Mucosa of rectum (tissue), 2 donors: ENCODE data around the gene SYDE2.

Source experiments
- H3K27ac ChIP-seq, 2 donors: one replicate each; pipeline ENCODE4 v1.7.0; 2013; ENCODE audit warnings: inconsistent platforms in 2 of 2, low read depth in 2 of 2, low read length in 2 of 2
- H3K27me3 ChIP-seq, 2 donors: one replicate each; pipeline ENCODE4 v1.7.0; 2013; ENCODE audit warnings: low read length in 2 of 2; ENCODE audit not compliant: control insufficient read depth in 2 of 2, insufficient read depth in 2 of 2
- H3K36me3 ChIP-seq, 2 donors: one replicate each; pipeline ENCODE4 v1.7.0; 2013; ENCODE audit warnings: low read length in 2 of 2; ENCODE audit not compliant: control insufficient read depth in 2 of 2, insufficient read depth in 2 of 2
- H3K4me1 ChIP-seq, 2 donors: one replicate each; pipeline ENCODE4 v1.7.0; 2013; ENCODE audit warnings: low read length in 2 of 2, mild to moderate bottlenecking in 1 of 2; ENCODE audit not compliant: control insufficient read depth in 2 of 2, insufficient read depth in 2 of 2
- H3K4me3 ChIP-seq, 2 donors: one replicate each; pipeline ENCODE4 v1.7.0; 2013; ENCODE audit warnings: low read length in 2 of 2
- H3K9ac ChIP-seq, 2 donors: one replicate each; pipeline ENCODE4 v1.7.0; 2013; ENCODE audit warnings: low read length in 2 of 2, low read depth in 1 of 2, mild to moderate bottlenecking in 1 of 2
- H3K9me3 ChIP-seq, 2 donors: one replicate each; pipeline ENCODE4 v1.7.0; 2013; ENCODE audit warnings: low read length in 2 of 2; ENCODE audit not compliant: control insufficient read depth in 2 of 2
- donor health status: healthy.
- donor health status: Normal muscosa, but diverticular disease.

Gene SYDE2

DNA sequence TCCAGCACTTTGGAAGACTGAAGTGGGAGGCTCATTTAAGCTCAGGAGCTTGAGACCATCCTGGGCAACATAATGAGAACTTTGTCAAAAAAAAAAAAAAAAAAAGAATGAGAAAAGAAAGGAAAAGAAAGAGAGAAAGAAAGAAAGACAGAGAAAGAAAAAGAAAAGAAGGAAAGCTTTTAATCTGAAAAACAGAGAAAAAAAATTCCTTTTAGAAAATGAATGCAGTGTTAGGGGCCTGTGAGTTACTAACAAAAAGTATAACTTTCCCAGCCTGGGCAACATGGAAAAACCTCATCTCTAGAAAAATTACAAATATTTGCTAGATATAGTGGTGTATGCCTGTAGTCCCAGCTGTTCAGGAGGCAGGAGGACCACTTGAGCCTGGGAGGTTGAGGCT, 15.9 kb upstream of the SYDE2 start:
- no peak overlapping the region for H3K9ac ChIP-seq
- H3K9me3 ChIP-seq, result no peaks in the 10 kb centered on the region
- H3K27ac ChIP-seq, result no peak overlapping the region
- H3K36me3 ChIP-seq, result no peaks in the 10 kb centered on the region
- H3K27me3 ChIP-seq, result no peaks in the 10 kb centered on the region
- no peaks in the 10 kb centered on the region for H3K4me1 ChIP-seq
- no peak overlapping the region for H3K4me3 ChIP-seq

DNA sequence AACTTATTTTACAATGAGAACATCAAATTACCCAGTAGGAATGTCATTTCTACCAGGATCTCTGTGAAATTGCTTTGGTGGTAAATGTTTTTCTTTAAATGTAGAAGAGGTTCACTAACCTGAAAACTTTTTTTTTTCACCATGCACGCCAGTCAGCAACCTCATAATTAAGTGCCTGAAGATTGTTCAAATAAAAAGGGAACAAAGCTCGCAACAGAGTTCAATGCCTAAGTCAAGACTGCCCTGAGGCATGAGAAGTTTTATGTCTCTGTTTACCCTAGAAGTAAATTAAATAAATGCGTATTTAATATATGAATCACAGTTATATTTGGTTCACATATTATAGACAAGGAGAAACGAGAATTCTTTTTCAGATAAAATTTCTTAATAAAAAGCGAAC, 13.8 kb upstream of the SYDE2 start:
- Histone ChIP-seq H3K4me1 (no peaks in the 10 kb centered on the region), H3K9ac (no peak overlapping the region), H3K36me3 (no peaks in the 10 kb centered on the region), H3K9me3 (no peaks in the 10 kb centered on the region), H3K4me3 (no peak overlapping the region), H3K27ac (no peak overlapping the region), H3K27me3 (no peaks in the 10 kb centered on the region)

DNA sequence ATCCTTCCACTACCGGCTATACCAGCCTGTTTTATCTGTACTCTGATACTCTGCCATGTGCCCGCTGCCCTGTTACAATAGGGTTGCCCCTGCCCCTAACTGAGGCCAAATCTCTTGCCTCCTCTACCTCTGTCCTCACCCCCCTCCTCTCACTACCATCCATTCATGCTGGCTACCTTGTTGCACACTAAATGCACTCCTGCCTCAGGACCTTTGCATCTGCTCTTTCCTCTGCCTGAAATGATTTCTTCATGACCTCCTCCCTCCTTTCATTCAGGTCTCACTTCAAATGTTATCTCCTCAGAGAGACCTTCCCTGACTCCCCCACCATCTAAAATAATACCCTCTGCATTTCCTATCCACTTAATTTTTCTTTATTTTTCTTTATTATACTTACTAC, 7.7 kb upstream of the SYDE2 start:
- Histone ChIP-seq H3K9me3 (no peaks in the 10 kb centered on the region), H3K9ac (no peak overlapping the region), H3K36me3 (no peaks in the 10 kb centered on the region), H3K4me3 (no peak overlapping the region), H3K27me3 (no peaks in the 10 kb centered on the region), H3K4me1 (no peaks in the 10 kb centered on the region), H3K27ac (no peak overlapping the region)

DNA sequence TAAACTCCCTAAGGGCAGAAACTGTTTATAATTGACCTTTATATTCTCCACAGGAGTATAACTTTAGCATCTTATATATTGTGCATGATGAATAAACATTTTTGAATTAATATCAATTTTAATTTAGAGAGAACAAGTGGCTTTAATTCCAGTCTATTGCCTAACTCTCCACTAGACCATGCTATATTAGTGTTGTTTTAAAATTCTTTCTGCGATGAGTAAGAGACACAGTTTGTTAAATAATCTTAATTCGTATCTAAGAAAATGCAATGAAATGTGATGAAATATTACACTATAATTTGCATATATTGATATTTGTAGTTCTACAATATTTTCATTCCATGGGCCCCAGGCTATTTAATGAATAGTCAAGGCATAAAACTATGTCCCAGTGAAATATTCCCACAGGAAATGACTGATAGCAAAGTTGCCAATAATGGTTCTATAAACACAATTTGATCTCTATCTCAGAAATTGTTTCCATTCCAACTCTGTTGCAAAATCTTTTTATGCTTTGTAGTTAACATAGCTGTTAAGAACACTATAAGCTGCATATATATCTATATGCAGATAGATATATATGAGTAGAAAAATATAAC, 2.9 kb upstream of the SYDE2 start:
- H3K4me1 ChIP-seq, result peaks cover 5 to 14% of the 10 kb centered on the region in 2 donors
- H3K9ac ChIP-seq, result no peak overlapping the region
- H3K4me3 ChIP-seq, result no peak overlapping the region
- H3K36me3 ChIP-seq, result no peaks in the 10 kb centered on the region
- H3K27ac ChIP-seq, result no peak overlapping the region
- H3K9me3 ChIP-seq, result no peaks in the 10 kb centered on the region
- H3K27me3 ChIP-seq, result peaks cover 0 to 4% of the 10 kb centered on the region in 2 donors

DNA sequence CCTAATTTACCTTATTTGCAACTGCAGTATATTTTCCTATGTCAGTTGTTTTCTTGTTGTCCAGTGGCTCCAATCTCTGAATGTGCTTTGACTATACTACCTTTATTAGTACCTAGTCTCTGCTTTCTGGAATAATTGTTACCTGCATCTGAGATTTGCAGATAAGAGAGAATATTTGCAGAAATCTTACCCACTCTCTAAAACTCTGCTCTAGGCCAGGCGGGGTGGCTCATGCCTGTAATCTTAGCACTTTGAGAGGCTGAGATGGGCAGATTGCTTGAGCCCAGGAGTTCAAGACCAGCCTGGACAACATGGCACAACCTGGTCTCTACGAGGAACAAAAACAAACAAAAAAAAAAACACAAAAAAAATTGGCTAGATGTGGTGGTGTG, 2.0 kb upstream of the SYDE2 start:
- Histone ChIP-seq H3K4me3 (peak overlapping the region in 1 of 2 donors; percentile 89), H3K4me1 (peaks cover 5 to 14% of the 10 kb centered on the region in 2 donors), H3K9ac (no peak overlapping the region), H3K27me3 (peaks cover 0 to 4% of the 10 kb centered on the region in 2 donors), H3K27ac (no peak overlapping the region), H3K9me3 (no peaks in the 10 kb centered on the region), H3K36me3 (no peaks in the 10 kb centered on the region)

DNA sequence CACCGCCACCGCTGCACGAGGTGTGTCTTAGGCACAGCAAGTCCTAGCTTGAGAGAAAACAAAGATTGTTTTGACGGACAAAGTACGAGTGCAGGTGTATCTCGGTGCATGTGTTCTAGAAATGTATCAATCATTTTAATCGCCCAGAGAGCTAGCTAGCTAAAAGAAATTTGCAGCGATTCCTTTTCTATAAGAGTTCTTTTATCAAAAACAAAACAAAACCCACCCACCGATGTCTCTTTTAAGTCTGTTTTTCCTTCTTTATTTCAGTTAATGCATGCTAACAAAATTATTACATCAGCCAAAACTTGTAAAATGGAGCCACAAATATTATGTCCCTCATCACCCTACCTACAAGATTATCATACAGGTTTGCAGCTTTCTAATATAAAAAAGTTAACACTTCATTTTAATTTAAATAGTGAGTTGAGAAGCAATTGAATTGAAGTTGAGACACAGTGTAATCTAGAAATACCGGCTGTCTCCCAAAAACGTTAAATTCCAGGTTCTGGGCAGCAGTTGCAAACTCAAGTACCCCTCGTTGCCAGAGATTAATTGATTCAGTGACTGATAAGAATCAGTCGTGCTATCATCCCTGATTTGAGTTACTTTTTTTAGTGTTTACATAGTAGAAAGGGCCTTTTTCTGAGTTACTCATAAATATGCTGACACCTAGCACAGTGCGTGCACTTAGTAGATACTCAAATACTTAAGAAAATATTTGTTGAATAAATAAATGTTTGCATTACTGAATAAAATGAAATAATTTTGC, 1.5 kb upstream of the SYDE2 start:
- peaks cover 5 to 14% of the 10 kb centered on the region in 2 donors for H3K4me1 ChIP-seq
- H3K9ac ChIP-seq, result peak overlapping the region; percentile 74 to 97
- peak overlapping the region; percentile 89 to 93 for H3K4me3 ChIP-seq
- H3K9me3 ChIP-seq, result no peaks in the 10 kb centered on the region
- H3K27me3 ChIP-seq, result peaks cover 0 to 4% of the 10 kb centered on the region in 2 donors
- peak overlapping the region; percentile 94 to 97 for H3K27ac ChIP-seq
- no peaks in the 10 kb centered on the region for H3K36me3 ChIP-seq

DNA sequence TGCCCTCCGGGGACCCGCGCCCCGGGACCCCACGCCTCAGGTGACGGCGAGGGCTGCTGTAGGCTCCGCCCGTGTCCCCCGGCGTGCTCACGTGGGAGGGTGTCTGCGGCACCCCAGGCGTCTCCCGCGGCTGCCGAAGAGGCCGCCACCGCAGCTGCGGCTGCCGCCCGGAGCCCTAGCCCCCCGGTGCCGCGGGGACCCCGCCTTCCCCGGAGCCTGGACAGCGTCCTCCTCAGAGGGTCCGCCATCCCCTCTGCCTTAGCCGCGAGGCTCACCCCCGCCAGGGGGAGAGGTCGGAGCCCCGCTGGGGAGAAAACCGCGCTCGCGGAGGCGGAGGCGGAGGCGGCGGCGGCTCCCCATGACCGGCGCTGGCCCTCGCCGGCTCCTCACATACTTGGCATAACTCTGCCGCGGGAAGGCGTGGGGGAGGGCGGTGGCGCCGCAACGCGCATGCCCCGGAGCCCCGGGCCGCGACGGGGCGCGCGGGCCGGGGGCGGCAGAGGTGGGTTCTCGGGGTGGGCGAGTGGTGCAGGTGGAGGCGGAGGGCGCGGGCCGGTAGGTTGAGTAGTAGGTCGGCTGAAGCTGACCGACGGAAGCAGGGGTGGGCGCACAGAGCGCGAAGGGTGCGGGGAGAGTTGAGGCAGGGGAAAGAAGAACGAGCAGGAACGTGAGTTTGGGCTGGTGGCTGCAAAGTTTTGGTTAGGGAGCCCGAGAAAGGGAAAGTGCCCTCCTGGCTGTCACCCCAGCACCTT, 700 bp upstream of the SYDE2 start:
- no peaks in the 10 kb centered on the region for H3K9me3 ChIP-seq
- peak overlapping the region; percentile 94 to 97 for H3K27ac ChIP-seq

DNA sequence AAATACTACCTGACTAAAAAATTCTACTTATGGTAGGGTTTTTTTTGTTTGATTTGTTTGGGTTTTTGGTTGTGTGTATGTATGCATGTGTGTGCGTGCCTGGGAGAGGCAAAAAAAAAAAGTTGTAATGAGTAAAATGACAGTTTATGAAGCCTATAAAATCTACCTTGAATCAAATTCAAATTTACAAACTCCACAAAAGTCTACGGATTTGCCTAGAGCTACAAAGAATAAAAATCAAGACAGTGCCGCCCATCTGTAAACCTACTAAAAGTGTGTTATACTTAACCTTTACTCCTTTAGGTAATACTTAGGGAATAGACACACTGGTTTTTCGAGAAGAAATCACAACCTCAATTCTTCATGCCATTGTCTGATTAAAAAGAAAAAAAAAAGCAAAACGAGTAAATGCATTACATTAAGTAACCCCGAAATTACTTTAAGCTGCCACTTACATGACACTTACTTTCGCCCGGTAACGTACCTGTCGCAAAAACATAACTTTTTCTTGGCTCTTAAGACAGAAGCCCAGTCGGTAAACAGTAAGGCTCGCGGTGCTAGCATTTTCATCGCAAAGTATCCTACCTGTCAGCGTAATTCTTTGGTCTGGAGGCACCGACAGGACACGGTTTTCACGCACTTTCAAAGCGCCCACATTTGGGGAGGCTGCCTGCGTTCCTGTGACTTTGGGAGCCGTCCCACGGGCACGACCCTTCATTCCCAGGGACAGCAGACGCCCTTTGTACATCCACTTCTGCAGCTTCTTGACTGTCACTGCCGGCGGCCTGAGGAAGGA, 951 bp downstream of the SYDE2 start:
- Histone ChIP-seq H3K27me3 (peaks cover 0 to 4% of the 10 kb centered on the region in 2 donors), H3K9me3 (no peaks in the 10 kb centered on the region), H3K36me3 (no peaks in the 10 kb centered on the region), H3K9ac (peak overlapping the region; percentile 63 to 97), H3K27ac (peak overlapping the region; percentile 94 to 97), H3K4me1 (peaks cover 5 to 14% of the 10 kb centered on the region in 2 donors), H3K4me3 (peak overlapping the region; percentile 89 to 93)

More for the DNA sequence above, 700 bp upstream of the SYDE2 start:
- Histone ChIP-seq H3K4me1 (peaks cover 5 to 14% of the 10 kb centered on the region in 2 donors), H3K9ac (peak overlapping the region; percentile 74 to 97), H3K4me3 (peak overlapping the region; percentile 89 to 93), H3K36me3 (no peaks in the 10 kb centered on the region), H3K27me3 (peaks cover 0 to 4% of the 10 kb centered on the region in 2 donors)

DNA sequence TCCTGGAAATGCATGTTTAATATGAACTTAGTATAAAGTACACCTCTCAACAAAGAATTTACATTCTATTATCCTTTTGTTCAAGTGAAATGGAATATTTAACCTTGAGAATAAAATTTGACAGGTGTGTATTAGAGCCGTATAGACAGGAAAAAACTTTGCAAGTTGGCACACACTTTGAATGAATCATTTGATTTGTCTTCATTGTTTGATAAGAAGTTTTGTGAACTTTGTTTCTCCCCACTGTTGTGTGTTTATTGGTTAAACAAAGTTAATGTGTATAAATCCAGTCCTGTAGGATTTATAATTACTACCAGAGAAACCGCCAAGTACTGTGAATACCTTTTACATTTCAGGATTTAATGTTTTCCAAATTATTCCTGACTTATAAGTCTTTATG, 2.0 kb downstream of the SYDE2 start:
- Histone ChIP-seq H3K9me3 (no peaks in the 10 kb centered on the region), H3K9ac (no peak overlapping the region), H3K27ac (no peak overlapping the region)

More for the DNA sequence above, 2.0 kb downstream of the SYDE2 start:
- Histone ChIP-seq H3K27me3 (peaks cover 0 to 4% of the 10 kb centered on the region in 2 donors), H3K4me3 (peak overlapping the region in 1 of 2 donors; percentile 89), H3K36me3 (no peaks in the 10 kb centered on the region), H3K4me1 (peaks cover 5 to 14% of the 10 kb centered on the region in 2 donors)
